Ramos (cell line): ENCODE data around the gene OLFM3.

Experiments used
- in situ Hi-C: fragments of 300-500 bp; cut with MboI; formaldehyde crosslinking; loops from one replicate; pipeline ENCODE4 v1.14.3; 2022; ENCODE audit warnings: low sequenced_read_pairs; ENCODE audit not compliant: unreplicated experiment

OLFM3 gene

GRCh38 chr1:101859941-101860340, 136.8 kb downstream of the OLFM3 start:
- in situ Hi-C loops: no loop called here

GRCh38 chr1:101854271-101854670, 142.5 kb downstream of the OLFM3 start:
- in situ Hi-C loops: no loop called here

GRCh38 chr1:101852936-101853335, 143.8 kb downstream of the OLFM3 start:
- in situ Hi-C loops: no loop called here

GRCh38 chr1:101849356-101849755, 147.4 kb downstream of the OLFM3 start:
- in situ Hi-C loops: no loop called here

- in situ Hi-C loops: no loop called here
Observed at GRCh38 chr1:101847626-101848025, 149.1 kb downstream of the OLFM3 start.

- in situ Hi-C loops: no loop called here
Observed at GRCh38 chr1:101846820-101847219, 149.9 kb downstream of the OLFM3 start.

GRCh38 chr1:101843160-101843559, 153.6 kb downstream of the OLFM3 start:
- in situ Hi-C loops: no loop called here

GRCh38 chr1:101841824-101842223, 154.9 kb downstream of the OLFM3 start:
- in situ Hi-C loops: no loop called here

- in situ Hi-C loops: no loop called here
Observed at GRCh38 chr1:101835988-101836387, 160.7 kb downstream of the OLFM3 start.

- in situ Hi-C loops: no loop called here
Observed at GRCh38 chr1:101833312-101833711, 163.4 kb downstream of the OLFM3 start.

GRCh38 chr1:101826416-101826815, 170.3 kb downstream of the OLFM3 start:
- in situ Hi-C loops: no loop called here

- in situ Hi-C loops: no loop called here
Observed at GRCh38 chr1:101820071-101820470, 176.7 kb downstream of the OLFM3 start.

- in situ Hi-C loops: no loop called here
Observed at GRCh38 chr1:101816262-101816661, 180.5 kb downstream of the OLFM3 start.

GRCh38 chr1:101798417-101798816, 198.3 kb downstream of the OLFM3 start:
- in situ Hi-C loops: no loop called here

- in situ Hi-C loops: no loop called here
Observed at GRCh38 chr1:101797722-101798121, 199.0 kb downstream of the OLFM3 start.

- in situ Hi-C loops: no loop called here
Observed at GRCh38 chr1:101781201-101781831, 215.4 kb downstream of the OLFM3 start.

GRCh38 chr1:101769520-101769919, 227.2 kb downstream of the OLFM3 start:
- in situ Hi-C loops: no loop called here

- in situ Hi-C loops: no loop called here
Observed at GRCh38 chr1:101757985-101758384, 238.7 kb downstream of the OLFM3 start.

GRCh38 chr1:101756411-101756810, 240.3 kb downstream of the OLFM3 start:
- in situ Hi-C loops: no loop called here
